Mammary epithelial cell (primary cell): ENCODE data around the gene SMG9.

Experiments
- CTCF ChIP-seq, 2 donors: IDR thresholded peaks in 1 of 2; conservative IDR thresholded peaks in 1 of 2; 2 replicates each; pipeline ENCODE4 v1.5.1; 2011 to 2012; ENCODE audit warnings: inconsistent platforms in 2 of 2, low read length in 2 of 2, mild to moderate bottlenecking in 2 of 2, control low read depth in 1 of 2, low read depth in 1 of 2; ENCODE audit not compliant: insufficient read depth in 1 of 2; ENCODE audit errors: extremely low read depth in 1 of 2
- EZH2 ChIP-seq: IDR thresholded peaks from 2 replicates; pipeline ENCODE4 v1.6.1; 2012; ENCODE audit warnings: low read length, inconsistent platforms, borderline replicate concordance

- no peak for TF ChIP-seq CTCF (conservative IDR thresholded peaks at IDR 0.05 in 1 of 2, IDR thresholded peaks at IDR 0.05 in 1 of 2; ENCODE audit: extremely low read depth in 1 of 2, insufficient read depth in 1 of 2, low read depth in 1 of 2, low read length in 2 of 2)
- no peak for TF ChIP-seq EZH2
Observed at GRCh38 chr19:43782689-43783231, 28.0 kb upstream of the SMG9 start.
